Colonic mucosa (tissue), 4 donors: ENCODE measurements around the gene SLC27A5. TPM values are rescaled to one million over a fixed set of nuclear protein-coding genes. Genes with fewer than 3 reads are reported as not detected.

Experiments
- DNase-seq: peaks from one replicate; pipeline ENCODE4 v3.0.0-alpha.2; 2020
- H3K27ac ChIP-seq: fragments of 200-600 bp; one replicate; pipeline ENCODE4 v1.8.0; 2021
- H3K27me3 ChIP-seq: fragments of 200-600 bp; one replicate; pipeline ENCODE4 v1.8.0; 2021
- H3K36me3 ChIP-seq: fragments of 200-600 bp; one replicate; pipeline ENCODE4 v1.8.0; 2021
- H3K4me1 ChIP-seq: fragments of 200-600 bp; one replicate; pipeline ENCODE4 v1.8.0; 2021; ENCODE audit warnings: mild to moderate bottlenecking
- H3K4me3 ChIP-seq: fragments of 200-600 bp; one replicate; pipeline ENCODE4 v1.8.0; 2021
- H3K9ac ChIP-seq, 2 donors: one replicate each; pipeline ENCODE4 v1.7.0; 2013; ENCODE audit warnings: control low read depth in 2 of 2, low read depth in 2 of 2, low read length in 2 of 2
- H3K9me3 ChIP-seq: fragments of 200-600 bp; one replicate; pipeline ENCODE4 v1.8.0; 2021
- intact Hi-C: fragments of 100-400 bp; cut with DNase I; formaldehyde crosslinking; loops from one replicate; pipeline ENCODE4 v1.14.1; 2022
- total RNA-seq, 2 donors: library from RNA; stranded (reverse); fragmentation: NEBNext Ultra II Directional in 1 of 2; extraction: Animal tissue kit (Norgen Biotek cat#: 25700) in 1 of 2; gene quantifications; one replicate each; pipeline ENCODE4 v1.2.1, GENCODE V29; 2021
- TF ChIP-seq, protein P1 (sequence below): fragments of 200-600 bp; IDR thresholded peaks from one replicate; pipeline ENCODE4 v1.8.0; 2022; ENCODE audit warnings: antibody characterized with exemption, mild to moderate bottlenecking
- donor health status: healthy.
- donor health status: DM: no; HTN: no; CAD: no.
- donor health status: DM: no; HTN: no; CAD: no.

SLC27A5 gene
- total RNA-seq, 2 donors from 2014 or later, result 3.7 to 8.7 TPM

- Histone ChIP-seq H3K27ac (no peak overlapping the region), H3K4me3 (no peak overlapping the region), H3K36me3 (peaks cover 6% of the 10 kb centered on the region), H3K9ac (no peak overlapping the region), H3K27me3 (no peaks in the 10 kb centered on the region), H3K4me1 (peaks cover 5% of the 10 kb centered on the region), H3K9me3 (no peaks in the 10 kb centered on the region)
- intact Hi-C loops, result no loop called here
- no peak for DNase-seq
- TF ChIP-seq, protein P1, sequence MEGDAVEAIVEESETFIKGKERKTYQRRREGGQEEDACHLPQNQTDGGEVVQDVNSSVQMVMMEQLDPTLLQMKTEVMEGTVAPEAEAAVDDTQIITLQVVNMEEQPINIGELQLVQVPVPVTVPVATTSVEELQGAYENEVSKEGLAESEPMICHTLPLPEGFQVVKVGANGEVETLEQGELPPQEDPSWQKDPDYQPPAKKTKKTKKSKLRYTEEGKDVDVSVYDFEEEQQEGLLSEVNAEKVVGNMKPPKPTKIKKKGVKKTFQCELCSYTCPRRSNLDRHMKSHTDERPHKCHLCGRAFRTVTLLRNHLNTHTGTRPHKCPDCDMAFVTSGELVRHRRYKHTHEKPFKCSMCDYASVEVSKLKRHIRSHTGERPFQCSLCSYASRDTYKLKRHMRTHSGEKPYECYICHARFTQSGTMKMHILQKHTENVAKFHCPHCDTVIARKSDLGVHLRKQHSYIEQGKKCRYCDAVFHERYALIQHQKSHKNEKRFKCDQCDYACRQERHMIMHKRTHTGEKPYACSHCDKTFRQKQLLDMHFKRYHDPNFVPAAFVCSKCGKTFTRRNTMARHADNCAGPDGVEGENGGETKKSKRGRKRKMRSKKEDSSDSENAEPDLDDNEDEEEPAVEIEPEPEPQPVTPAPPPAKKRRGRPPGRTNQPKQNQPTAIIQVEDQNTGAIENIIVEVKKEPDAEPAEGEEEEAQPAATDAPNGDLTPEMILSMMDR, result no peak
These were observed 5.4 kb upstream of the SLC27A5 start for GRCh38 chr19:58516964-58517833.

DNA sequence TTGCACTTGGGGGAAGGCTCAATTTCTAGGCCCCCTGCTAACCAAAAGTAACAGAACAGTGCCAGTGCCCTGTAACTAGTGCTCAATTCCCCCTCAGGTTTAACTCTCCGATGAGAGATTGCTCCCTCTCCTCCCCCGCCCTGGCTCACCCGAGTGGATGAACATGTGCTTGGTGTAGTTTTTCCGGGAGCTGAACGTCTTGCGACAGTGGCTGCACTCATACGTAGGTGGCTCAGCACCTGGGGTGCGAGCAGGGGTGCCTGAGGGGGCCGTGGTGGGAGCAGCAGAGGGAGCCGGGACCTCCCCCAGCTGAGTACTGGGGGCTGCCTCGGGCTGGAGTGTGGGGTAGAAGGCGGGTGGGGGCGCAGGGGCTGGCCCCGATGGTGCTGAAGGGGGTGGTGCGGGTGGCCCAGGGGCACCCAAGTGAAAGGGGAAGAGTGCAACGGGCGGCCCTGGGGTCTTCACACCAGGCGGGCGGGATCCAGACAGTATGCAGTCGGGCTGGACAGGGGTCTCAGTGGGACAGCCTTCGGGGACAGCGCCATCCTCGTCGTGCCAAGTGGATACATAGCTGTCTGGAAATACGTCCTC, 4.5 kb upstream of the SLC27A5 start:
- Histone ChIP-seq H3K9me3 (no peaks in the 10 kb centered on the region), H3K4me3 (no peak overlapping the region)
- DNase-seq, result no peak

DNA sequence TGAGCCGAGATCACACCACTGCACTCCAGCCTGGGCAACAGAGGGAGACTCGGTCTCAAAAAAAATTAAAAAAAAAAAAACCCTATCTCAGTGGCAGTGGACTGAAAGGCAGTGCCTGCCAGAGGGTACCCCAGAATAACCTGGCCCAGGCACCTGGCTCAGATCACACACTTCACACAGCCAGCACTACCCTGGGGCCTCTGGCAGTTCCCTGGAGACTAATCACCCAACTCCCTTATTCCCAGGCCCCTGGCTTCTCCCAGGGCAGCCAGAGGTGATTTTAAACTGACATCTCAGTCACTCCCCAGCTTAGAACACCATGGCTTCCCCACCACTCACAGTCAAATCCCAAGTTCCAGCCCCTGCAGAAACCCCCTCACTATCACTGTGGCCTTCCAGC, 3.5 kb upstream of the SLC27A5 start:
- Histone ChIP-seq H3K9ac (no peak overlapping the region), H3K4me3 (no peak overlapping the region), H3K9me3 (no peaks in the 10 kb centered on the region), H3K27ac (no peak overlapping the region), H3K27me3 (no peaks in the 10 kb centered on the region), H3K36me3 (peaks cover 6% of the 10 kb centered on the region), H3K4me1 (peaks cover 5% of the 10 kb centered on the region)
- no peak for DNase-seq
- intact Hi-C loops, result no loop called here
- TF ChIP-seq, protein P1, result no peak

More for the DNA sequence above, 4.5 kb upstream of the SLC27A5 start:
- no peak overlapping the region for H3K27ac ChIP-seq
- H3K36me3 ChIP-seq, result peaks cover 6% of the 10 kb centered on the region
- TF ChIP-seq, protein P1, result no peak
- intact Hi-C loops, result no loop called here
- H3K27me3 ChIP-seq, result no peaks in the 10 kb centered on the region
- peaks cover 5% of the 10 kb centered on the region for H3K4me1 ChIP-seq
- H3K9ac ChIP-seq, result no peak overlapping the region

GRCh38 chr19:58514564-58515022, 2.8 kb upstream of the SLC27A5 start:
- Histone ChIP-seq H3K27ac (no peak overlapping the region), H3K36me3 (peaks cover 6% of the 10 kb centered on the region), H3K4me3 (peak overlapping the region; percentile 40), H3K9me3 (no peaks in the 10 kb centered on the region), H3K27me3 (no peaks in the 10 kb centered on the region), H3K4me1 (peaks cover 5% of the 10 kb centered on the region), H3K9ac (peak overlapping the region in 1 of 2 donors; percentile 57)
- intact Hi-C loops, result no loop called here
- TF ChIP-seq, protein P1, result no peak
- DNase-seq, result no peak

DNA sequence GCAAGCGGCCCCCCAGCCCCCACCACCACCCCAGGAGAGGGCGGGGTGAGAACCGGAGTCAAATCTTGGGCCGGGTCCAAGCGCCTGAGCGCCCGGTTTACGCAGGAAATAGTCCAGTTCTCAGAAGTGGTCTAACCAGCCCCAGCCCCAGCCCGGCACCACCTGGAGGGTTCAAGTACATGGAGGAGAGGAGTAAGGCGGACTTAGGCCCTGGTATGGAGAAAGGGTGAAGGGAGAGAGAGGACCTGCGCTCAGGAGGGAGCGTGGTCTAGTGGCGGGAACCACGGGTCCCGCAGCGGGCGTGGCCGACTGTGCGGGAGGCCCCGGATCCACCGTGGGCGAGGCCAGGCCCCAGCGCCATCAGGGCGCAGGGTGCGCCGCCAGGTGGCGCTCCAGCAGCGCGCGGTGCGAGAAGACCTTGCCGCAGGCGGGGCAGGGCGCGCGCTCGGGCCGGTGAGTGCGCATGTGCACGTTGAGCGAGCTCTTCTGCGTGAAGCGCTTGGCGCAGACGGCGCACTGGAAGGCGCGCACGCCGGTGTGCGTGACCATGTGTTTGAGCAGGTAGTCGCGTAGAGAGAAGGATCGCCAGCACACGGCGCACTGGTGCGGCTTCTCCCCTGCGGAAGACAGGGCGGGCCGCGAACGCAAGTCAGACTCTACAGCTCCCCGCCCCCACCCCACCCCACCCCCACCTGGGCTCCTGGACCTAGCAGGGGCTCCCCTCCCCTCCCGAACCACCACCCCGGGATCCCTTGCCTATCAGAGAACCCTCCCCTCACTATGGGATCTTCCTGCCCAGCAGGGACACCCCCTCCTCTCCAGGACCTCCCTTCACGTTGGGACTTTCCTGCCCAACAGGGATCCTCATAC, 2.1 kb upstream of the SLC27A5 start:
- H3K4me1 ChIP-seq, result peaks cover 5% of the 10 kb centered on the region
- H3K4me3 ChIP-seq, result peak overlapping the region; percentile 40
- peaks cover 6% of the 10 kb centered on the region for H3K36me3 ChIP-seq
- H3K9me3 ChIP-seq, result no peaks in the 10 kb centered on the region
- peak overlapping the region; percentile 57 to 70 for H3K9ac ChIP-seq
- H3K27ac ChIP-seq, result peak overlapping the region; percentile 1
- peak; percentile 93 for DNase-seq
- TF ChIP-seq, protein P1, result peak; percentile 96
- H3K27me3 ChIP-seq, result no peaks in the 10 kb centered on the region
- intact Hi-C loops, result no loop called here
